Mesodermal cell (in vitro differentiated cells): ENCODE data around the gene TMED8.

Experiments
- H3K27ac ChIP-seq: 2 replicates; pipeline ENCODE4 v1.7.0; 2013; ENCODE audit warnings: mild to moderate bottlenecking, low read depth, low read length, moderate library complexity; ENCODE audit not compliant: severe bottlenecking
- H3K36me3 ChIP-seq: 2 replicates; pipeline ENCODE4 v1.7.1; 2013; ENCODE audit warnings: mild to moderate bottlenecking, low read length, moderate library complexity; ENCODE audit not compliant: control insufficient read depth, insufficient read depth
- H3K4me1 ChIP-seq: one replicate; pipeline ENCODE4 v1.7.1; 2013; ENCODE audit warnings: mild to moderate bottlenecking, low read length; ENCODE audit not compliant: insufficient read depth, control insufficient read depth, poor library complexity, severe bottlenecking
- H3K4me3 ChIP-seq: 2 replicates; pipeline ENCODE4 v1.7.0; 2013; ENCODE audit warnings: low read length, control low read depth, mild to moderate bottlenecking; ENCODE audit not compliant: insufficient read depth, poor library complexity, severe bottlenecking; ENCODE audit errors: extremely low read depth
- H3K9me3 ChIP-seq: 2 replicates; pipeline ENCODE4 v1.7.1; 2013; ENCODE audit warnings: mild to moderate bottlenecking, low read length, moderate library complexity; ENCODE audit not compliant: control insufficient read depth
- WGBS, 2 experiments: methylation state at CpG; one replicate each; pipeline ENCODE4 v1.1.5; 2013; ENCODE audit warnings: missing lambda C conversion rate in 2 of 2; ENCODE audit not compliant: insufficient coverage in 2 of 2; 5-methylcytosine and 5-hydroxymethylcytosine counted together

The TMED8 gene

GRCh38 chr14:77406718-77407117, 29.8 kb upstream of the TMED8 start:
- no peak overlapping the region for H3K27ac ChIP-seq
- H3K9me3 ChIP-seq: no peaks in the 10 kb centered on the region
- WGBS, 2 experiments: 93 to 94% methylated on average over 4 to 5 of the region's 6 CpGs
- H3K4me1 ChIP-seq: no peaks in the 10 kb centered on the region
- H3K4me3 ChIP-seq: no peak overlapping the region
- H3K36me3 ChIP-seq: no peaks in the 10 kb centered on the region

- Histone ChIP-seq H3K4me1 (no peaks in the 10 kb centered on the region), H3K9me3 (no peaks in the 10 kb centered on the region), H3K36me3 (no peaks in the 10 kb centered on the region), H3K27ac (no peak overlapping the region), H3K4me3 (no peak overlapping the region)
- WGBS, 2 experiments: 75 to 95% methylated on average over 1 to 2 of the region's 3 CpGs
Measured at GRCh38 chr14:77406086-77406485, 29.2 kb upstream of the TMED8 start.

- Histone ChIP-seq H3K4me1 (no peaks in the 10 kb centered on the region), H3K27ac (no peak overlapping the region), H3K4me3 (no peak overlapping the region), H3K9me3 (no peaks in the 10 kb centered on the region), H3K36me3 (no peaks in the 10 kb centered on the region)
- WGBS, 2 experiments: 100% methylated on average over 1 of the region's 3 CpGs
Measured at GRCh38 chr14:77403768-77404167, 26.9 kb upstream of the TMED8 start.

GRCh38 chr14:77400216-77400615, 23.3 kb upstream of the TMED8 start:
- H3K27ac ChIP-seq: no peak overlapping the region
- no peak overlapping the region for H3K4me3 ChIP-seq
- H3K36me3 ChIP-seq: no peaks in the 10 kb centered on the region
- WGBS, 2 experiments: 90 to 100% methylated on average over 2 of the region's 6 CpGs
- no peaks in the 10 kb centered on the region for H3K4me1 ChIP-seq
- no peaks in the 10 kb centered on the region for H3K9me3 ChIP-seq

GRCh38 chr14:77390188-77390587, 13.3 kb upstream of the TMED8 start:
- Histone ChIP-seq H3K27ac (no peak overlapping the region), H3K4me3 (no peak overlapping the region), H3K36me3 (no peaks in the 10 kb centered on the region), H3K4me1 (no peaks in the 10 kb centered on the region), H3K9me3 (no peaks in the 10 kb centered on the region)
- WGBS, 2 experiments: 96 to 100% methylated on average over 3 to 4 of the region's 4 CpGs

- Histone ChIP-seq H3K4me3 (no peak overlapping the region), H3K4me1 (peaks cover 8% of the 10 kb centered on the region), H3K27ac (no peak overlapping the region), H3K36me3 (no peaks in the 10 kb centered on the region), H3K9me3 (no peaks in the 10 kb centered on the region)
- WGBS, 2 experiments: 91 to 93% methylated on average over 5 to 6 of the region's 6 CpGs
Measured at GRCh38 chr14:77378701-77379100, 1.8 kb upstream of the TMED8 start.

GRCh38 chr14:77377502-77377844, 579 bp upstream of the TMED8 start:
- no peaks in the 10 kb centered on the region for H3K9me3 ChIP-seq
- peak overlapping the region; percentile 96 for H3K27ac ChIP-seq
- H3K4me1 ChIP-seq: peaks cover 8% of the 10 kb centered on the region
- H3K4me3 ChIP-seq: peak overlapping the region; percentile 80
- 30 to 31% methylated on average over 10 of the region's 10 CpGs for WGBS, 2 experiments
- H3K36me3 ChIP-seq: no peaks in the 10 kb centered on the region

GRCh38 chr14:77375973-77376770, 722 bp downstream of the TMED8 start:
- 12 to 29% methylated on average over 13 to 20 of the region's 24 CpGs for WGBS, 2 experiments
- H3K4me1 ChIP-seq: peaks cover 8% of the 10 kb centered on the region
- H3K9me3 ChIP-seq: no peaks in the 10 kb centered on the region
- peak overlapping the region; percentile 96 for H3K27ac ChIP-seq
- peak overlapping the region; percentile 80 for H3K4me3 ChIP-seq
- H3K36me3 ChIP-seq: no peaks in the 10 kb centered on the region

GRCh38 chr14:77375164-77375950, 1.5 kb downstream of the TMED8 start:
- Histone ChIP-seq H3K4me3 (no peak overlapping the region), H3K9me3 (no peaks in the 10 kb centered on the region), H3K36me3 (no peaks in the 10 kb centered on the region), H3K4me1 (peaks cover 8% of the 10 kb centered on the region), H3K27ac (no peak overlapping the region)
- 100% methylated on average over 1 to 5 of the region's 9 CpGs for WGBS, 2 experiments

GRCh38 chr14:77372304-77372841, 4.5 kb downstream of the TMED8 start:
- 73 to 85% methylated on average over 2 to 4 of the region's 4 CpGs for WGBS, 2 experiments
- no peak overlapping the region for H3K4me3 ChIP-seq
- no peaks in the 10 kb centered on the region for H3K9me3 ChIP-seq
- no peaks in the 10 kb centered on the region for H3K36me3 ChIP-seq
- peaks cover 1% of the 10 kb centered on the region for H3K4me1 ChIP-seq
- peak overlapping the region; percentile 62 for H3K27ac ChIP-seq
